ENCODE measurements around the gene UBE2E2.

DNA sequence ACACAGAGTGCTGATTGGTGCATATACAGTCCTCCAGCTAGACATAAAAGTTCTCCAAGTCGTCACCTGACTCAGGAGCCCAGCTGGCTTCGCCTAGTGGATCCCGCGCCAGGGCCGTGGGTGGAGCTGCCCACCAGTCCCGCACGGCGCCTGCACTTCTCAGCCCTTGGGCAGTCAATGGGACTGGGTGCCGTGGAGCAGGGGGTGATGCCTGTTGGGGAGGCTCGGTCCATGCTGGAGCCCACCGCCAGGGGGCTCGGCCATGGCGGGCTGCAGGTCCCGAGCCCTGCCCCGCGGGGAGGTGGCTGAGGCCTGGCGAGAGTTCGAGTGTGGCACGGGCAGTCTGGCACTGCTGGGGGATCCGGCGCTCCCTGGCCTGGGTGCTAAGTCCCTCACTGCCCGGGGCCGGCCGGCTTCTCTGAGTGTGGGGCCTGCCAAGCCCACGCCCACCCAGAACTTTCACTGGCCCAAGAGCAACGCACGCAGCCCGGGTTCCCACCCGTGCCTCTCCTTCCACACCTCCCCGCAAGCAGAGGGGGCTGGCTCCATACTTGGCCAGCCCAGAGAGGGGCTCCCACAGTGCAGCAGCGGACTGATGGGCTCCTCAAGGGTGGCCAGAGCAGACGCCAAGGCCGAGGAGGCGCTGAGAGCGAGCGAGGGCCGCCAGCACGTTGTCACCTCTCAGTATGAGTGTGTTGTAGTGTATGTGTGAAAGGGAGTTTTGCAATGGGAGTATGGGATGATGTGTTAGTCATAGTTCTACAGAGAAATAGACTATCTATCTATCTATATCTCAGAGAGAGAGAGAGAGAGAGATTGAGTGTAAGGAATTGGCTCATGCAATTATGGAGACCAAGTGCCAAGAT lies 69.0 kb downstream of the UBE2E2 start:
- no peak for TF ChIP-seq GATA2 (IDR thresholded peaks at IDR 0.05; ENCODE audit: low read depth, low read length)
- no peak for TF ChIP-seq GATA3 (IDR thresholded peaks at IDR 0.05; ENCODE audit: low read depth, low read length)

Data from SH-SY5Y (cell line).